Bone marrow (tissue), 2 donors: ENCODE measurements around the gene PASD1.

Source experiments
- DNase-seq, 2 donors: peaks; one replicate each; lab custom pipeline; 2025; lab: John Stamatoyannopoulos, UW

Gene PASD1

GRCh38 chrX:151701531-151701930 is 138.1 kb downstream of the PASD1 start:
- no peak for DNase-seq

- no peak for DNase-seq
These were observed 138.7 kb downstream of the PASD1 start for GRCh38 chrX:151702026-151702714.

GRCh38 chrX:151702741-151703340 is 139.4 kb downstream of the PASD1 start:
- DNase-seq = no peak

- DNase-seq = no peak
These were observed 140.0 kb downstream of the PASD1 start for GRCh38 chrX:151703487-151703886.

GRCh38 chrX:151704041-151704663 is 140.7 kb downstream of the PASD1 start:
- DNase-seq = no peak

GRCh38 chrX:151708821-151709220 is 145.3 kb downstream of the PASD1 start:
- no peak for DNase-seq

- DNase-seq = no peak
These were observed 147.0 kb downstream of the PASD1 start for GRCh38 chrX:151710457-151710856.

- DNase-seq = no peak
These were observed 147.7 kb downstream of the PASD1 start for GRCh38 chrX:151711154-151711553.

- DNase-seq = no peak
These were observed 148.3 kb downstream of the PASD1 start for GRCh38 chrX:151711787-151712186.

GRCh38 chrX:151712253-151712652 is 148.8 kb downstream of the PASD1 start:
- DNase-seq = no peak

- no peak for DNase-seq
These were observed 150.4 kb downstream of the PASD1 start for GRCh38 chrX:151713849-151714248.

GRCh38 chrX:151714362-151714761 is 150.9 kb downstream of the PASD1 start:
- no peak for DNase-seq

GRCh38 chrX:151715752-151716151 is 152.3 kb downstream of the PASD1 start, which contains the start of gene FATE1:
FATE1 (plus strand) TSS chrX:151716035; CDS start chrX:151716120, 85 bp downstream.
- DNase-seq = no peak

GRCh38 chrX:151722241-151722846 is 158.9 kb downstream of the PASD1 start:
- DNase-seq = no peak

- DNase-seq = no peak
These were observed 159.8 kb downstream of the PASD1 start for GRCh38 chrX:151723156-151723760.

GRCh38 chrX:151724563-151725337 is 161.3 kb downstream of the PASD1 start:
- no peak for DNase-seq

- DNase-seq = no peak
These were observed 161.8 kb downstream of the PASD1 start for GRCh38 chrX:151725338-151725614.
